Fibroblast of mammary gland (primary cell): ENCODE measurements around the gene AUTS2.
A peak's percentile ranks its signal among the peaks of the same experiment; 100 is the strongest.

Experiments used
- DNase-seq: peaks from one replicate; pipeline ENCODE4 v3.0.0-alpha.2; 2010; ENCODE audit warnings: low read depth
- H3K4me3 ChIP-seq: 2 replicates; pipeline ENCODE4 v1.5.1; 2011; ENCODE audit warnings: low read depth, mild to moderate bottlenecking, low read length, moderate library complexity; ENCODE audit not compliant: control insufficient read depth
- TF ChIP-seq, protein P1 (sequence below): conservative IDR thresholded peaks from 2 replicates; pipeline ENCODE4 v1.5.1; 2011; ENCODE audit warnings: low read depth, low read length, inconsistent platforms; ENCODE audit not compliant: control insufficient read depth, insufficient read depth

The AUTS2 gene

DNA sequence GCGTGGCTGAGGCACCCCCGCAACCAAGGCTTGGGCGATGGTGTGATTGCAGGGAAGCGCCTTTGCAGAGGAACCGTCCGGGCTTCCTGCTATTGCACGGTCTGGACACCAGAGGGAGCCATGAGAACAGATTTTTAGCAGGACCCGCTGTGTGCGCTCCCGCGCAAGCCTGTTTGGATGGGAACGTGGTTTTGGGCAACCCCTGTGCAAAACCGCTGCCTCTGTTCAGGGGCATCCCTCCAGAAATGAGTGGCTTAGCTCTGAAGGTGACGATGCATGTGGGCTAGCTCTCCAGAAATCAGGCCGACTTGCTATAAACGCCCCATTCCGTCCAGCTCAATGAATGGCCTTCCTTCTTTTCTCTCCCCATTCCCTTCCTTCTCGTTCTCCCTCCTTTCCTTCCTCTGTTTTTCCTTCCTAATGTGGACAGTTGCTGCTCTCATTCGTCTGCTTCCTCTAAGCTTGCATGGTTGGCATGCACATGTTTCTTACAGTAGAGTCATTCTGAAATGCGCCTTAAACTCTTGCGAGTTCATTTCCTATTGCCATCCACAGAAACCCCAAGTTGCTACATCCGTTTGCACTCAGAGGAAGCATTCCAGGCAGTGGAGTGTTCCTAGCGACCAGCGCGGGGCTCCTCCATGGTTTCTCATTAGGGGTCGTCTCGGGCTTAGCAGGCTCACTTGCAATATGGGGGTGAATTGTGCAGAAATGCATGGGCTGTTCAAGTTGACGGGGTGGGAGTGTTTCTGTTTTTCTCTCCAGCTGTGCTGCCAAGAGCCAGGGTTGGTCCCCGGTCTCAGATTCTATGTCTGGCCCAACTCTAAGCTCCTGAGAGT is 1231.2 kb downstream of the AUTS2 start:
- no peak overlapping the region for H3K4me3 ChIP-seq
- DNase-seq = peak; percentile 59

DNA sequence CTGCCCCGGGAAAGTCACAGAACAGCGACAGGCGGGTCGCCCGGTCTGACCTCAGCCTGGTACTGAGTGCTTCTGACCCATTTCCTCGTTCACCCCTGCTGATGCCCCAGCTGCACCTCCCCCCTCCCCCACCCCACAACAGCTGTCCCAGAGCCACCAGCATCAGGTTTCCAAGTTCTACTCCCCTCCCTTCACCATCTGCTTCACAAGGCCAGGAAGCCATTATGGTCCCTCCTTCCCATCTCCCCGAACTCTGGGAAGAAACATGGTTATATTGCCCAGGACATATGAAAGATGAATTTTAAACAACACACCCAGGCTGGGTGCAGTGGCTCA is 1231.8 kb downstream of the AUTS2 start:
- H3K4me3 ChIP-seq = no peak overlapping the region
- TF ChIP-seq, protein P1, sequence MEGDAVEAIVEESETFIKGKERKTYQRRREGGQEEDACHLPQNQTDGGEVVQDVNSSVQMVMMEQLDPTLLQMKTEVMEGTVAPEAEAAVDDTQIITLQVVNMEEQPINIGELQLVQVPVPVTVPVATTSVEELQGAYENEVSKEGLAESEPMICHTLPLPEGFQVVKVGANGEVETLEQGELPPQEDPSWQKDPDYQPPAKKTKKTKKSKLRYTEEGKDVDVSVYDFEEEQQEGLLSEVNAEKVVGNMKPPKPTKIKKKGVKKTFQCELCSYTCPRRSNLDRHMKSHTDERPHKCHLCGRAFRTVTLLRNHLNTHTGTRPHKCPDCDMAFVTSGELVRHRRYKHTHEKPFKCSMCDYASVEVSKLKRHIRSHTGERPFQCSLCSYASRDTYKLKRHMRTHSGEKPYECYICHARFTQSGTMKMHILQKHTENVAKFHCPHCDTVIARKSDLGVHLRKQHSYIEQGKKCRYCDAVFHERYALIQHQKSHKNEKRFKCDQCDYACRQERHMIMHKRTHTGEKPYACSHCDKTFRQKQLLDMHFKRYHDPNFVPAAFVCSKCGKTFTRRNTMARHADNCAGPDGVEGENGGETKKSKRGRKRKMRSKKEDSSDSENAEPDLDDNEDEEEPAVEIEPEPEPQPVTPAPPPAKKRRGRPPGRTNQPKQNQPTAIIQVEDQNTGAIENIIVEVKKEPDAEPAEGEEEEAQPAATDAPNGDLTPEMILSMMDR = no peak
- DNase-seq = no peak

More for the DNA sequence above, 1231.2 kb downstream of the AUTS2 start:
- TF ChIP-seq, protein P1 = peak; percentile 89

DNA sequence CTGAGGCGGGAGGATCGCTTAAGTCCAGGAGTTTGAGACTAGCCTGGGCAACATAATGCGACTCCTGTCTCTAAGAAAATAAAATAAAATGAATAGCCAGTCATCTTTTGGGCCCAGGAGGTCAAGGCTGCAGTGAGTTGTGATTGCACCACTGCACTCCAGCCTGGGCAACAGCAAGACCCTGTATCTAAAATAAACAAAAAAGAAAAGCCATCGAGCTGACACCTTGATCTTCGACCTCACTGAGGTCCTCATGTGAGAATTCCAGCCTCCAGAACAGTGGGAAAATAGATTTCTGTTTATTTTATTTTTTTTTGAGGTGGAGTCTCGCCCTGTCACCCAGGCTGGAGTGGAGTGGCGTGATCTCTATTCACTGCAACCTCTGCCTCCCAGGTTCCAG is 1232.2 kb downstream of the AUTS2 start:
- DNase-seq = no peak
- no peak overlapping the region for H3K4me3 ChIP-seq
- TF ChIP-seq, protein P1 = no peak

DNA sequence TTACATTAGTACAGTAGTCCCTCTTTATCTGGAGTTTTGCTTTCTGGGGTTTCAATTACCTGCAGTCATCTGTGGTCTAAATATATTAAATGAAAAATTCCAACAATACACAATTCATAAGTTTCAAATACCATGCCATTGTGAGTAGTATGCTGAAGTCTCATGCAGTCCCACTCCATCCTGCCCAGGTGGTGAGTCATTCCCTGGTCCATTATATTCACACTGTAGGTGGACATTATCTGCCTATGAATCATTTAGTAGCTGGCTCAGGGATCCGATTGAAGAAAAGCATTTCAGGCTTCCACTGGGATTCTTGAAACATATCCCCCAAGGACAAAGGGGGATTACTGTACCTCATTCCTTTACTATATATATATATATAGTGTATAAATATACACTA is 1235.5 kb downstream of the AUTS2 start:
- TF ChIP-seq, protein P1 = no peak
- no peak overlapping the region for H3K4me3 ChIP-seq
- DNase-seq = peak; percentile 55

DNA sequence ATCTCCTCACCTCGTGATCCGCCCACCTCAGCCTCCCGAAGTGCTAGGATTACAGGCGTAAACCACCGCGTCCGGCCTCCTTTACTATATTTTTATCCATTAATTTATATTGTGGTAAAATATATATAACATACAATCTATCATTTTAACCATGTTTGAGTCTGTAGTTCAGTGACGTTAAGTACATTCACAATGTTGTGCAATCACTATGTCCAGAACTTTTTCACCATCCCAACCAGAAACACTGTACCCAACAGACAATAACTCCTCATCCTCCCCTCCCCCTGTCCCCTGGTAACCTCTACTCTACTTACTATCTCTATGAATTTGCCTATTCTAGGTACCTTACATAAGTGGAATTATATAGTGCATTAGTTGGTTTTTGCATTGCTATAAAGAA is 1236.1 kb downstream of the AUTS2 start:
- no peak overlapping the region for H3K4me3 ChIP-seq
- TF ChIP-seq, protein P1 = no peak
- DNase-seq = no peak

DNA sequence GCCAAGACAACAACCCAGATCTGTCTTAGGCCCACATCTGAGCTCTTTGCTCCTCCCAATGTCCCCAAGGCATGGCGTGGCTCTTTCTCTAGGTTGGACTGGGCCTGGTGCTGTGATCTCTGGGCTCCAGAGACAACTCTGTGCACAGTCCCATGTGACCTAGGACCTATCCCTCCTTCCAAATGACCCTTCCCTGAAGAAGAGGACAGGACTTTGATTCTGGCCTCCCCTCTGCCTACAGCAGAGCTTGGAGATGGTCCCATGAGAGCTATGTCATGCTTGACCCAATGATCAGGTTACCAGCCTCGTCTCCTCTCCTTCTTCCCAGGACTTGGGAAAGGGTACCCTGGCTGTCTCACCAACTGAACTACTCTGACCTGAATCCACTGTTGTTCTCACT is 1237.4 kb downstream of the AUTS2 start:
- no peak overlapping the region for H3K4me3 ChIP-seq
- TF ChIP-seq, protein P1 = no peak
- no peak for DNase-seq
